ENCODE results near the gene LLPH. TPM values are rescaled to one million over a fixed set of nuclear protein-coding genes. Genes with fewer than 3 reads are reported as not detected.

The LLPH gene
- total and polyA plus RNA-seq, 2 of the 13 experiments (the other 11 are each of a cell fraction or from before 2014, with no cell fraction given), result 4.2 to 25.6 TPM

GRCh38 chr12:66107451-66107915, 23.1 kb downstream of the LLPH start (continued):
- 0 out of 2 replicates have a peak, but pooled peaks have one; percentile 10 for TF ChIP-seq KDM2A (CRISPR knock-in tag; IDR thresholded peaks at IDR 0.05; ENCODE audit: borderline replicate concordance, low read depth)
- 0 out of 2 replicates have a peak, but pooled peaks have one; percentile 39 for TF ChIP-seq ZNF124 (CRISPR knock-in tag; IDR thresholded peaks at IDR 0.05)
- no peak for TF ChIP-seq ZNF44 (CRISPR knock-in tag; IDR thresholded peaks at IDR 0.05)
- 0 out of 2 replicates have a peak, but pooled peaks have one; percentile 25 for TF ChIP-seq ERF (CRISPR knock-in tag; IDR thresholded peaks at IDR 0.05)
- no peak for TF ChIP-seq MBNL3 (CRISPR knock-in tag; conservative IDR thresholded peaks at IDR 0.05)
- TF ChIP-seq KLF9 (CRISPR knock-in tag; IDR thresholded peaks at IDR 0.05; ENCODE audit: low read depth), result no peak
- no peak for TF ChIP-seq LRRFIP1 (CRISPR knock-in tag; conservative IDR thresholded peaks at IDR 0.05)
- TF ChIP-seq ZNF577 (CRISPR knock-in tag; IDR thresholded peaks at IDR 0.05; ENCODE audit: borderline replicate concordance, low read depth), result no peak
- no peak for TF ChIP-seq PREB (CRISPR knock-in tag; IDR thresholded peaks at IDR 0.05)
- TF ChIP-seq MIXL1 (CRISPR knock-in tag; IDR thresholded peaks at IDR 0.05), result peak; percentile 43; the same call in 1 of the 2 replicates
- no peak for TF ChIP-seq ZBTB4 (CRISPR knock-in tag; IDR thresholded peaks at IDR 0.05; ENCODE audit: borderline replicate concordance)
- no peak for TF ChIP-seq ZBED4 (CRISPR knock-in tag; IDR thresholded peaks at IDR 0.05; ENCODE audit: borderline replicate concordance)
- TF ChIP-seq HOMEZ (CRISPR knock-in tag; IDR thresholded peaks at IDR 0.05; ENCODE audit: low read depth), result 0 out of 2 replicates have a peak, but pooled peaks have one; percentile 54
- TF ChIP-seq ZNF501 (CRISPR knock-in tag; IDR thresholded peaks at IDR 0.05), result no peak
- no peak for TF ChIP-seq ZNF598 (CRISPR knock-in tag; IDR thresholded peaks at IDR 0.05; ENCODE audit: borderline replicate concordance)
- TF ChIP-seq IRF2 (CRISPR knock-in tag; IDR thresholded peaks at IDR 0.05), result no peak
- TF ChIP-seq NR3C1 (CRISPR knock-in tag; IDR thresholded peaks at IDR 0.05), result no peak
- no peak for TF ChIP-seq CENPX (CRISPR knock-in tag; IDR thresholded peaks at IDR 0.05)
- TF ChIP-seq STAG1 (CRISPR knock-in tag; IDR thresholded peaks at IDR 0.05), result peak; percentile 96
